ENCODE data around the gene RAB4A. TPM values are rescaled to one million over a fixed set of nuclear protein-coding genes. Genes with fewer than 3 reads are reported as not detected.

Gene RAB4A
- total and polyA plus RNA-seq, 8 donors, result 34.8 to 64.0 (median 56.0) TPM

DNA sequence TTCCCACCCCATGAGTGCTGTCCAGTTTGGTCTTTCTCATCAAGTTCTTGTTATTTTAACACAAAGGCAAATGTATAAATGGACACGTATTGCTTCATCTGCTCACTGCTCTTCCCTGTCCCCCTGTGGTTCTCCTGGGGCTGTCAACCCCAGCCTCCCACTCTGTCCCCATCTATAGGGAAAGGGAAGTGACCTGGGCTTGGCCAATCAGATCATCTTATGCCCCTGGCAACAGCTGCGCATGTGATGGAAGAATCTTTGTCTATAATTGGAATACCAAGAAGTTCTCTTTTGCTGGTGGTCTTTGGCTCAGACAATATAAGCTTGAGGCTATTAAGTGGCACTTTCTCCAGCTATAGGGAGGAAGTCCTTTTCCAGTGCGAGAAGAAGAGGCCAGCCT lies 76.6 kb downstream of the RAB4A start:
- H3K36me3 ChIP-seq, result no peaks in the 10 kb centered on the region
- no peaks in the 10 kb centered on the region for H3K9me3 ChIP-seq
- peaks cover 0 to 45% of the 10 kb centered on the region in 2 donors for H3K27me3 ChIP-seq
- H3K4me1 ChIP-seq, result peaks cover 10 to 12% of the 10 kb centered on the region in 2 donors
- no peak for DNase-seq
- H3K27ac ChIP-seq, result no peak overlapping the region
- TF ChIP-seq CTCF (IDR thresholded peaks at IDR 0.05), result no peak
- ATAC-seq, result no peak
- H3K4me3 ChIP-seq, result no peak overlapping the region
- intact Hi-C loops (cut with DNase I), result no loop called here

DNA sequence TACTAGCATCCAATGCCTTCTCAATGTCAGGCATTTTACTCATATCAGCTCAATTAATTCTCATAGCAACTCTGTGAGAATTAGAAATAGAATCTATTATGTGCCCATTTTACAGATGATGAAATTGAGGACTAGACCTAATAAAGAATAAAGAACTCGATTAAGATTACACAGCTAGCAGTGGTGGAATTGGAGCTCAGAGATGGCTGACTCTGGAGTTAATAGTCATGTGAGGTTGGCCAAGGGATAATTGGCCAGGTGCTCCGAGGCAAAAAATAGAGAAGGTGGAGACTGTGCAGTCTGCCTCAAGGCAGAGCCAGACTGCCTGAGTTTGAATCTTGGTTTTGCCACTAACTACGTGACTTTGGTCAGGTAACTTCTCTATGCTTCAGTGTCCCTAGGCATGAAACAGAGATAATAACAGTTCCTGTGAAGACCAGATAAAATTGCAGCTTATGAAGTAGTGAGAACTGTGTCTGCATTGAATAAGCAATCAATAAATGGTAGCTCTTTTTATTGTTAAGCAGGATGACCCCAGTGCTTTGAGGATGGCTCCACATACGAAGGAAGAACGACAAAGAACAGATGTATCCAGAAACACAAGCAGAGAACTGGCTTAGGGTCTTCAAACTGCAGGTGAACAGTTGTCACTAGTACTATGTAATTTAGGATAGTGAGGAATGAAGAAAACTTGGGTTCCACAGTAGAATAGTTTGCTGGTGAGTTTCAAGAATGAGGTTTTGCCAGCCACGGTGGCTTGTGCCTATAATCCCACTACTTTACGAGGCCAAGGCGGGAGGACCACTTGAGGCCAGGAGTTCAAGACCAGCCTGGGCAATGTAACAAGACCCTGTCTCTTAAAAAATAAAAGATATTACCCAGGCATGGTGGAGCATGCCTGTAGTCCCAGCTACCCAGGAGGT lies 78.8 kb downstream of the RAB4A start:
- TF ChIP-seq CTCF (IDR thresholded peaks at IDR 0.05), result no peak
- intact Hi-C loops (cut with DNase I), result no loop called here
- H3K27me3 ChIP-seq, result peaks cover 0 to 47% of the 10 kb centered on the region in 2 donors
- peaks cover 0 to 5% of the 10 kb centered on the region in 2 donors for H3K9me3 ChIP-seq
- DNase-seq, result no peak
- no peak overlapping the region for H3K27ac ChIP-seq
- no peaks in the 10 kb centered on the region for H3K4me1 ChIP-seq
- no peaks in the 10 kb centered on the region for H3K36me3 ChIP-seq
- no peak overlapping the region for H3K4me3 ChIP-seq
- ATAC-seq, result no peak

GRCh38 chr1:229352975-229353374 lies 82.1 kb downstream of the RAB4A start:
- intact Hi-C loops (cut with DNase I), result no loop called here
- no peak overlapping the region for H3K4me3 ChIP-seq
- no peak for ATAC-seq
- peaks cover 0 to 43% of the 10 kb centered on the region in 2 donors for H3K27me3 ChIP-seq
- H3K27ac ChIP-seq, result no peak overlapping the region
- H3K4me1 ChIP-seq, result no peaks in the 10 kb centered on the region
- DNase-seq, result no peak
- no peaks in the 10 kb centered on the region for H3K36me3 ChIP-seq
- no peak for TF ChIP-seq CTCF (IDR thresholded peaks at IDR 0.05)
- H3K9me3 ChIP-seq, result peaks cover 0 to 5% of the 10 kb centered on the region in 2 donors

- no peak for ATAC-seq
- H3K27me3 ChIP-seq, result peaks cover 0 to 34% of the 10 kb centered on the region in 2 donors
- H3K4me3 ChIP-seq, result no peak overlapping the region
- no peaks in the 10 kb centered on the region for H3K36me3 ChIP-seq
- no peak for TF ChIP-seq CTCF (IDR thresholded peaks at IDR 0.05)
- no peak for DNase-seq
- peaks cover 0 to 5% of the 10 kb centered on the region in 2 donors for H3K9me3 ChIP-seq
- H3K4me1 ChIP-seq, result no peaks in the 10 kb centered on the region
- intact Hi-C loops (cut with DNase I), result no loop called here
- H3K27ac ChIP-seq, result no peak overlapping the region
Observed at GRCh38 chr1:229354226-229354625, 83.3 kb downstream of the RAB4A start.

Other genes starting within 250 kb of the RAB4A start
- gene CCSAP, start 71.9 kb downstream of the RAB4A start, total RNA-seq, result 1 to 10 TPM; 7.1 to 7.4 TPM
- 10 to 100 TPM in 2 of 6 donors, 1 to 10 TPM in 4; 8.6 to 11.4 (median 9.5) TPM for gene CCSAP, start 71.9 kb downstream of the RAB4A start, polyA plus RNA-seq (ENCODE audit: insufficient read length in 6 of 6)
- 1 to 10 TPM in 1 of 2 donors, under 1 TPM in 1; 0.52 to 1.2 TPM for gene ACTA1, start 163.0 kb downstream of the RAB4A start, total RNA-seq
- 1 to 10 TPM in 3 of 6 donors, under 1 TPM in 3; 0.40 to 1.4 (median 0.98) TPM for gene ACTA1, start 163.0 kb downstream of the RAB4A start, polyA plus RNA-seq (ENCODE audit: insufficient read length in 6 of 6)
- gene NUP133, start 237.2 kb downstream of the RAB4A start, total RNA-seq, result 10 to 100 TPM; 30.2 to 30.9 TPM
- gene NUP133, start 237.2 kb downstream of the RAB4A start, polyA plus RNA-seq (ENCODE audit: insufficient read length in 6 of 6), result 10 to 100 TPM; 40.1 to 47.1 (median 43.6) TPM

All from left lung (tissue), 10 donors.